ENCODE measurements around the gene CD84. TPM values are rescaled to one million over a fixed set of nuclear protein-coding genes. Genes with fewer than 3 reads are reported as not detected.
A peak's percentile ranks its signal among the peaks of the same experiment; 100 is the strongest.

CD84 gene
- total RNA-seq, 3 donors from 2014 or later (not counting 1 experiment from before 2014, with no cell fraction given) = 11.1 to 56.7 (median 12.9) TPM

- Histone ChIP-seq H3K9me3 (ENCODE audit: control insufficient read depth, insufficient read depth, low read length) (no peaks in the 10 kb centered on the region), H3K27me3 (ENCODE audit: control insufficient read depth, insufficient read depth, low read length) (no peaks in the 10 kb centered on the region), H3K36me3 (ENCODE audit: control insufficient read depth, insufficient read depth, low read length) (peaks cover 17% of the 10 kb centered on the region), H3K27ac (ENCODE audit: low read length) (no peak overlapping the region), H3K4me1 (ENCODE audit: control insufficient read depth, insufficient read depth, low read length) (peaks cover 16% of the 10 kb centered on the region), H3K4me3 (ENCODE audit: low read length) (no peak overlapping the region)
- DNase-seq = no peak
- TF ChIP-seq, protein P1, sequence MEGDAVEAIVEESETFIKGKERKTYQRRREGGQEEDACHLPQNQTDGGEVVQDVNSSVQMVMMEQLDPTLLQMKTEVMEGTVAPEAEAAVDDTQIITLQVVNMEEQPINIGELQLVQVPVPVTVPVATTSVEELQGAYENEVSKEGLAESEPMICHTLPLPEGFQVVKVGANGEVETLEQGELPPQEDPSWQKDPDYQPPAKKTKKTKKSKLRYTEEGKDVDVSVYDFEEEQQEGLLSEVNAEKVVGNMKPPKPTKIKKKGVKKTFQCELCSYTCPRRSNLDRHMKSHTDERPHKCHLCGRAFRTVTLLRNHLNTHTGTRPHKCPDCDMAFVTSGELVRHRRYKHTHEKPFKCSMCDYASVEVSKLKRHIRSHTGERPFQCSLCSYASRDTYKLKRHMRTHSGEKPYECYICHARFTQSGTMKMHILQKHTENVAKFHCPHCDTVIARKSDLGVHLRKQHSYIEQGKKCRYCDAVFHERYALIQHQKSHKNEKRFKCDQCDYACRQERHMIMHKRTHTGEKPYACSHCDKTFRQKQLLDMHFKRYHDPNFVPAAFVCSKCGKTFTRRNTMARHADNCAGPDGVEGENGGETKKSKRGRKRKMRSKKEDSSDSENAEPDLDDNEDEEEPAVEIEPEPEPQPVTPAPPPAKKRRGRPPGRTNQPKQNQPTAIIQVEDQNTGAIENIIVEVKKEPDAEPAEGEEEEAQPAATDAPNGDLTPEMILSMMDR (IDR thresholded peaks at IDR 0.05) = no peak
- ATAC-seq = no peak
- H3K4me3 Mint-ChIP-seq = no peak overlapping the region
- intact Hi-C loops (cut with micrococcal nuclease) = no loop called here
- H3K4me1 Mint-ChIP-seq = peaks cover 9 to 22% of the 10 kb centered on the region in 2 donors
- H3K9me3 Mint-ChIP-seq = no peaks in the 10 kb centered on the region
- H3K27ac Mint-ChIP-seq = no peak overlapping the region
- WGBS (ENCODE audit: insufficient coverage) = 83% methylated on average over 4 of the region's 4 CpGs
- H3K27me3 Mint-ChIP-seq (ENCODE audit: low read depth in 2 of 2) = no peaks in the 10 kb centered on the region
- H3K36me3 Mint-ChIP-seq = no peaks in the 10 kb centered on the region
Measured at GRCh38 chr1:160553778-160554177, 25.5 kb downstream of the CD84 start.

GRCh38 chr1:160552425-160552824 lies 26.9 kb downstream of the CD84 start:
- ATAC-seq (no peak), DNase-seq (no peak)
- TF ChIP-seq, protein P1 (IDR thresholded peaks at IDR 0.05) = no peak
- no peak overlapping the region for H3K4me3 Mint-ChIP-seq
- no peaks in the 10 kb centered on the region for H3K36me3 Mint-ChIP-seq
- no peaks in the 10 kb centered on the region for H3K9me3 ChIP-seq (ENCODE audit: control insufficient read depth, insufficient read depth, low read length)
- H3K27me3 ChIP-seq (ENCODE audit: control insufficient read depth, insufficient read depth, low read length) = no peaks in the 10 kb centered on the region
- no peaks in the 10 kb centered on the region for H3K27me3 Mint-ChIP-seq (ENCODE audit: low read depth in 2 of 2)
- no peaks in the 10 kb centered on the region for H3K9me3 Mint-ChIP-seq
- H3K4me1 Mint-ChIP-seq = peaks cover 0 to 14% of the 10 kb centered on the region in 2 donors
- no peak overlapping the region for H3K27ac ChIP-seq (ENCODE audit: low read length)
- H3K4me1 ChIP-seq (ENCODE audit: control insufficient read depth, insufficient read depth, low read length) = peaks cover 13% of the 10 kb centered on the region
- 83% methylated on average over 1 of the region's 2 CpGs for WGBS (ENCODE audit: insufficient coverage)
- no peak overlapping the region for H3K27ac Mint-ChIP-seq
- intact Hi-C loops (cut with micrococcal nuclease) = no loop called here
- no peak overlapping the region for H3K4me3 ChIP-seq (ENCODE audit: low read length)
- peaks cover 17% of the 10 kb centered on the region for H3K36me3 ChIP-seq (ENCODE audit: control insufficient read depth, insufficient read depth, low read length)

DNA sequence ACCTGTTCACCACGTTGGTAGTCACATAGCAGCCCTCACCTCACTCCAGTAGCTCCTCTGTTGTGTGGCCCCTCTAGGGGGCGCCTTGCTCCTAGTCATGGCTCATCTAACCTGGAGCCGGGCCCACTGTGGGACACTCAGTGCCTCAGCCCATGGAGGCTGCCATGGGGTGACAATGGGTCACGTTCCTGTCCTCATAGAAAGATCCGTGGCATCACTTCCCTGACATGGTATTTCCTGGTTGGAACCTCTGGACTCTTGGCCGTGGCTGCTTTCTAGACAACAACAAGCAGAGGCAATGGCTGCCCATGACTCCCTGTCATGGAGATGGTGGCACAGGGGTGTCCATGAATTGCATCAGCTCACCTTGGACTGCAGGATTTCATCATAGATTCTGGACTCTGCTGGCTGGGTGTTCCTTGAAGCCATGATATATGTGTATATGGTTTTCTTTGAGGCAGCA lies 28.7 kb downstream of the CD84 start:
- H3K9me3 Mint-ChIP-seq = no peaks in the 10 kb centered on the region
- peaks cover 19% of the 10 kb centered on the region for H3K36me3 ChIP-seq (ENCODE audit: control insufficient read depth, insufficient read depth, low read length)
- no peak overlapping the region for H3K27ac Mint-ChIP-seq
- peaks cover 0 to 14% of the 10 kb centered on the region in 2 donors for H3K4me1 Mint-ChIP-seq
- TF ChIP-seq, protein P1 (IDR thresholded peaks at IDR 0.05) = no peak
- H3K27me3 Mint-ChIP-seq (ENCODE audit: low read depth in 2 of 2) = no peaks in the 10 kb centered on the region
- DNase-seq (peak in 1 of 2 donors; percentile 71), ATAC-seq (peak in 2 of 3 donors; percentile 48 to 58)
- intact Hi-C loops (cut with micrococcal nuclease) = no loop called here
- peaks cover 13% of the 10 kb centered on the region for H3K4me1 ChIP-seq (ENCODE audit: control insufficient read depth, insufficient read depth, low read length)
- H3K27ac ChIP-seq (ENCODE audit: low read length) = no peak overlapping the region
- no peak overlapping the region for H3K4me3 ChIP-seq (ENCODE audit: low read length)
- WGBS (ENCODE audit: insufficient coverage) = 85% methylated on average over 6 of the region's 6 CpGs
- no peak overlapping the region for H3K4me3 Mint-ChIP-seq
- H3K9me3 ChIP-seq (ENCODE audit: control insufficient read depth, insufficient read depth, low read length) = no peaks in the 10 kb centered on the region
- H3K27me3 ChIP-seq (ENCODE audit: control insufficient read depth, insufficient read depth, low read length) = no peaks in the 10 kb centered on the region
- H3K36me3 Mint-ChIP-seq = no peaks in the 10 kb centered on the region

- ATAC-seq (no peak), DNase-seq (no peak)
- Histone ChIP-seq H3K4me1 (ENCODE audit: control insufficient read depth, insufficient read depth, low read length) (peaks cover 13% of the 10 kb centered on the region), H3K9me3 (ENCODE audit: control insufficient read depth, insufficient read depth, low read length) (no peaks in the 10 kb centered on the region), H3K27ac (ENCODE audit: low read length) (peak overlapping the region; percentile 4), H3K36me3 (ENCODE audit: control insufficient read depth, insufficient read depth, low read length) (peaks cover 19% of the 10 kb centered on the region), H3K4me3 (ENCODE audit: low read length) (no peak overlapping the region), H3K27me3 (ENCODE audit: control insufficient read depth, insufficient read depth, low read length) (no peaks in the 10 kb centered on the region)
- H3K9me3 Mint-ChIP-seq = no peaks in the 10 kb centered on the region
- TF ChIP-seq, protein P1 (IDR thresholded peaks at IDR 0.05) = no peak
- peaks cover 5 to 22% of the 10 kb centered on the region in 2 donors for H3K4me1 Mint-ChIP-seq
- WGBS (ENCODE audit: insufficient coverage) = 78% methylated on average over 3 of the region's 3 CpGs
- H3K27ac Mint-ChIP-seq = no peak overlapping the region
- H3K36me3 Mint-ChIP-seq = no peaks in the 10 kb centered on the region
- no peaks in the 10 kb centered on the region for H3K27me3 Mint-ChIP-seq (ENCODE audit: low read depth in 2 of 2)
- H3K4me3 Mint-ChIP-seq = no peak overlapping the region
- intact Hi-C loops (cut with micrococcal nuclease) = no loop called here
Measured at GRCh38 chr1:160549665-160550006, 29.7 kb downstream of the CD84 start.

Measured in natural killer cell (primary cell).